Measurements from ENCODE around the gene ULK3. TPM values are rescaled to one million over a fixed set of nuclear protein-coding genes. Genes with fewer than 3 reads are reported as not detected.

The ULK3 gene
- total and polyA plus RNA-seq, 12 donors = 21.3 to 56.3 (median 24.7) TPM

DNA sequence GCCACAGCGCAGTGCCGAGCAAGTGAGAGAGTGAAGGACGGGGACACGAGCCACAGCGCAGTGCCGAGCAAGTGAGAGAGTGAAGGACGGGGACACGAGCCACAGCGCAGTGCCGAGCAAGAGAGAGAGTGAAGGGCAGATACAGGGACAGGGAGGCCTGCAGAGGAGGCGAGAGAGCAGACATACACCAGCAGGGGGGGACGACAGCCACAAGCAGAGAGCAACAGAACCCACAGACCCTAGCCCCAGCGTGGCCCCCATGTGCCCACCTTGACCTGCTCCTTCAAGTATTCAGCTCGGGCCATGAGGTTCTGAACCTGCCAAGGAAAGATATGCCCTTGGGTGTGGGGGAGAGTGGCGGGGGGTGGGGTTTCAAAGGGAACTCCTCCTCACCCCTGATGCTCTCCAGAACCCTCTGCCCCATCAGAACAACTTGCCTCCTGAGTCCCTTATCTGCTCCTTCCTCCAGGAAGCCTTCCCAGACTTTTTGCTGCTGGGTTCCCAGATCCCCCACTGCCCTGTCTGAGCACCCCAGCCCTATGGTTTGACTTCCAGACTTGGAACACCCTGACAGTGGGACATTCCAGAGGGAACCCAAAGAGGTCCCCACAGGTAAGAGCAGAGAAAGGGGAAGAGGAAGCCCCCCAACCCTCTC, 5.3 kb downstream of the ULK3 start:
- Histone ChIP-seq H3K4me3 (no peak overlapping the region), H3K36me3 (peaks cover 0 to 57% (median 10%) of the 10 kb centered on the region in 9 donors), H3K9me3 (no peaks in the 10 kb centered on the region), H3K27me3 (no peaks in the 10 kb centered on the region), H3K27ac (no peak overlapping the region), H3K4me1 (peaks cover 0 to 15% (median 10%) of the 10 kb centered on the region in 9 donors)
- 71 to 82% methylated on average over 15 of the region's 15 CpGs for WGBS, 2 donors
- TF ChIP-seq, protein P1, sequence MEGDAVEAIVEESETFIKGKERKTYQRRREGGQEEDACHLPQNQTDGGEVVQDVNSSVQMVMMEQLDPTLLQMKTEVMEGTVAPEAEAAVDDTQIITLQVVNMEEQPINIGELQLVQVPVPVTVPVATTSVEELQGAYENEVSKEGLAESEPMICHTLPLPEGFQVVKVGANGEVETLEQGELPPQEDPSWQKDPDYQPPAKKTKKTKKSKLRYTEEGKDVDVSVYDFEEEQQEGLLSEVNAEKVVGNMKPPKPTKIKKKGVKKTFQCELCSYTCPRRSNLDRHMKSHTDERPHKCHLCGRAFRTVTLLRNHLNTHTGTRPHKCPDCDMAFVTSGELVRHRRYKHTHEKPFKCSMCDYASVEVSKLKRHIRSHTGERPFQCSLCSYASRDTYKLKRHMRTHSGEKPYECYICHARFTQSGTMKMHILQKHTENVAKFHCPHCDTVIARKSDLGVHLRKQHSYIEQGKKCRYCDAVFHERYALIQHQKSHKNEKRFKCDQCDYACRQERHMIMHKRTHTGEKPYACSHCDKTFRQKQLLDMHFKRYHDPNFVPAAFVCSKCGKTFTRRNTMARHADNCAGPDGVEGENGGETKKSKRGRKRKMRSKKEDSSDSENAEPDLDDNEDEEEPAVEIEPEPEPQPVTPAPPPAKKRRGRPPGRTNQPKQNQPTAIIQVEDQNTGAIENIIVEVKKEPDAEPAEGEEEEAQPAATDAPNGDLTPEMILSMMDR (IDR thresholded peaks at IDR 0.05) = no peak
- intact Hi-C loops (cut with DNase I) = loop anchor here in 2 of 10 donors (5.0 to 10.0 kb wide), 2 partner anchors 63 to 65 kb away; no protein-coding TSS in a partner anchor
- ATAC-seq (no peak), DNase-seq (no peak)

DNA sequence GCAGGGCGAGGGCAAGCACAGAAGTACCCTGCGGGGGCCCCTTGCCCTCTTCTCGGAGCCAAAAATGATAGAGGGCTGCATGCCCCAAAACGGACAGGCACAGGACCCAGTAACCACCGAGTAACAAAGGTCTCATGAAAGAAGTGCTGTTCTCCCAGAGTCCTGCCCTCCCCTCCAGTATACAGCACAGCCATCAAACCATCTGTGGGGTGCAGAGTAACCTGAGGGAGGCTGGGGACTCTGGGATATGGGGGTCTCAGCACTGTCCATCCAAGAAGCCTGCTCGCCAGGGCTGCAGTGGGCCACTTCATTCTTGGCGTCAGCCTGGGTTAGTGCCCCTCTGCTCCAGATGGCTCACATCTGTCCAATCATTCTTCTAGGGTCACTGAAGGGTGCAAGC, 6.1 kb downstream of the ULK3 start:
- no peak for ATAC-seq
- no peak for DNase-seq
- TF ChIP-seq, protein P1 (IDR thresholded peaks at IDR 0.05) = no peak
- intact Hi-C loops (cut with DNase I) = loop anchor here in 2 of 10 donors (5.0 to 10.0 kb wide), 2 partner anchors 62 to 65 kb away; no protein-coding TSS in a partner anchor
- Histone ChIP-seq H3K4me1 (peaks cover 2 to 14% (median 4%) of the 10 kb centered on the region in 9 donors), H3K9me3 (no peaks in the 10 kb centered on the region), H3K36me3 (peaks cover 0 to 57% (median 10%) of the 10 kb centered on the region in 9 donors), H3K27ac (no peak overlapping the region), H3K27me3 (no peaks in the 10 kb centered on the region), H3K4me3 (no peak overlapping the region)
- WGBS, 2 donors = 87 to 90% methylated on average over 7 of the region's 7 CpGs

DNA sequence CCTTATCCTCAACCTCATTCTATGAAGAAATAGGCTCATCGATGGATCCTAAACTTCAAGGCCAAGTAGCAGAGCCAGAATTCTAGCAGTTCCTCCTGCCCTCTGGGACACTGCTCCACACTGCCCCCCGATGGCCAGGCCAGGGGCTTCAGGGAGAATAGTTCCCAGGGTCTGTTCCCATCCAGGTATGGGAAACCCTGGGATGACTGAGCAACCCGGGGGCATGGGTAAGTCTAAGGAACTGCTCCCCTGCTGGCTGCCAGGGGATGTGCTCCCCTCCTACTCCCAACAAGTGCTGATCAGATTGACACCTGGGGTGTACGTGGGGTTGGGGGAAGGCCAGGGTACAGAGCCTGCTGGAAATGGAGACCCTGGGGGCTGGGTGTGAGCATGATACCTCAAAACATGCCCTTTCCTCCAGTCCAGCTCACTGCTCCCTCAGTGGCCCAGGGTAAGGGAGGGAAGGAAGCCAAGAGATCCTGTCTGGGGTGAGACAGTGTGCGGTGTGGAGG, 7.6 kb downstream of the ULK3 start:
- Histone ChIP-seq H3K9me3 (no peaks in the 10 kb centered on the region), H3K4me3 (no peak overlapping the region), H3K36me3 (peaks cover 0 to 48% (median 9%) of the 10 kb centered on the region in 9 donors), H3K4me1 (peaks cover 0 to 20% (median 8%) of the 10 kb centered on the region in 9 donors), H3K27ac (no peak overlapping the region), H3K27me3 (no peaks in the 10 kb centered on the region)
- ATAC-seq = peak in 6 of 8 donors; percentile 30 to 51 (median 39)
- WGBS, 2 donors = 44 to 49% methylated on average over 5 of the region's 5 CpGs
- TF ChIP-seq, protein P1 (IDR thresholded peaks at IDR 0.05) = peak; percentile 53 to 83 (median 76)
- intact Hi-C loops (cut with DNase I) = loop anchor here in 3 of 10 donors (2.0 to 10.0 kb wide), 3 partner anchors 55 to 63 kb away; no protein-coding TSS in a partner anchor
- peak; percentile 49 to 69 for DNase-seq

DNA sequence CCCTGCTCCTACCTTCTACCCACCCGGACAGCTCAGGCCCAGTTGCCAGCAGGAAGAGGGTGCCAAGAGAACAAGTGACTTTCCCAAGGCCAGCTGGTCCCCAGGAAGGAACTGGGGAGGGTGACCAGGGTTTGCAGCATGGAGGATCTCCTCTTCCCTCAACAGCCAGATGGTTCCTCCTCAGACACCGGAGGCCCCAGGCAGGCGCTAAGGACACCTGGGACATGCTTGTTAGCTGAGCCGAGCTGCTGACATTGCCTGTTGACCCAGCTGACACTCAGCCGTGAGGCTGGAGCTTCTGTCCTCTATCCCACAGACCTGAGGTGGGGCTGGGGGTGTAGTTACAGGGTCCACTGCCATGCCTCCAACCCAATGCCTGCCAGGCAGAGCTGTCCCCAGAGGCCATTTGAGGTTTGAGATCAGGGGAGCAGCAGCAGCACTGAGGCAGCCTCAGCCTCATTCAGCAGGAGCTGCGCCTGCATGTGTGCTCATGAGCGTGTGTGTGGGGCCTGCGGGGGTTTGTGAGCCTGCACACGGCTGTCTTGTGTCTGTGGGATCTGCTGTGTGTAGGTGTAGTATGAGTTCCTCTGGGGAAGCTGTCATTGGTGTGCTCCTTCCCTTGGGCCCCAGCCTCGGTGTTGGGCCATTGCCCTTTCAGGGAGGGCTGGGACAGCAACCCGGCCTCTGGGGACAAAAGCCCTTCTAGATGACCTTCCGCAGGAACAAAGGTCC, 9.4 kb downstream of the ULK3 start:
- Histone ChIP-seq H3K4me3 (no peak overlapping the region), H3K4me1 (peaks cover 0 to 20% (median 8%) of the 10 kb centered on the region in 9 donors), H3K27ac (no peak overlapping the region), H3K9me3 (no peaks in the 10 kb centered on the region), H3K27me3 (peaks cover 0 to 6% (median 3%) of the 10 kb centered on the region in 7 donors), H3K36me3 (peaks cover 0 to 30% (median 5%) of the 10 kb centered on the region in 9 donors)
- no peak for DNase-seq
- TF ChIP-seq, protein P1 (IDR thresholded peaks at IDR 0.05) = no peak
- intact Hi-C loops (cut with DNase I) = loop anchor here in 3 of 10 donors (2.0 to 10.0 kb wide), 3 partner anchors 53 to 61 kb away; no protein-coding TSS in a partner anchor
- WGBS, 2 donors = 73 to 81% methylated on average over 12 of the region's 12 CpGs
- no peak for ATAC-seq

All from heart right ventricle (tissue), 16 donors.